ENCODE results near the gene WWOX.

Gene WWOX

DNA sequence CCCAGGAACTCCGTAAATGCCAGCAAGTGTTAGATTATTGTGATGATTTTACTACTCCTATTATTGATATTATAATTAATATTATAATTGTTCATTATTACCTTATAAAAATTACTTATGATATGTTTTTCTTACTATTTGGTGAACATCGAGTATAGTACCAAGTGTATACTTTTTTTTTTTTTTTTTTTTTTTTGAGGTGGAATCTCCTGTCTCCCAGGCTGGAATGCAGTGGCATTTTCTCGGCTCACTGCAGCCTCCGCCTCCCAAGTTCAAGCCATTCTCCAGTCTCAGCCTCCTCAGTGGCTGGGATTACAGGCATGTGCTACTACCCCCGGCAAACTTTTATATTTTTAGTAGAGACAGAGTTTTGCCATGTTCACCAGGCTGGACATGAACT is 347.0 kb downstream of the WWOX start:
- POLR2A ChIA-PET, result no interaction called here
- CTCF ChIA-PET, result no interaction called here

DNA sequence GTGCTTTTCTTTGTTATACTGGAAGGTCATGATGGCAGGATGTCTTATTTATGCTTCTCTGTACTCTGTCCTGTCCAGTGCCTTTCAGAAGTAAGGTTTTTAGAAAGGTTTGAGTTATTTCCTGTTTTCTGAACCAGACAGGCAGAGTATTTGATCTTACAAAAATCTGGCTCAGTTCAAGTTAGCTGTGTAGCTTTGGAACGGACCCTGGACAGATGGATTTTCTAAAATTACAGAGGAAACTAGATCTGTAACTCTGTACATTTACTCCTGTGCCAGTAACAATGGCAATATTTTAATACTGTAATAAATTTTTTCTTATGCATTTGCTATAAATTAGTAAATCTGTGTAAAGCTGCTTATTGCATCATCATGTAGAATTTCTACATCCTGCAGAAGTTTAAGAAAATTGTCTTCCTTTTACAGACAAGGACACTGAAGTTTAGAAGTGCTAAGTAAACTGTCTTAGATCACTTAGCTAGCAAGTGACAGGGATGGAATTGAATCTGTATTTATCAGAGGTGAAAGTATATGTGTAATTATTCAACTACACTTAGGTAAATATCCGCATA is 347.6 kb downstream of the WWOX start:
- CTCF ChIA-PET, result no interaction called here
- no peak for DNase-seq (ENCODE audit: low read depth, low spot score)
- TF ChIP-seq, protein P1, sequence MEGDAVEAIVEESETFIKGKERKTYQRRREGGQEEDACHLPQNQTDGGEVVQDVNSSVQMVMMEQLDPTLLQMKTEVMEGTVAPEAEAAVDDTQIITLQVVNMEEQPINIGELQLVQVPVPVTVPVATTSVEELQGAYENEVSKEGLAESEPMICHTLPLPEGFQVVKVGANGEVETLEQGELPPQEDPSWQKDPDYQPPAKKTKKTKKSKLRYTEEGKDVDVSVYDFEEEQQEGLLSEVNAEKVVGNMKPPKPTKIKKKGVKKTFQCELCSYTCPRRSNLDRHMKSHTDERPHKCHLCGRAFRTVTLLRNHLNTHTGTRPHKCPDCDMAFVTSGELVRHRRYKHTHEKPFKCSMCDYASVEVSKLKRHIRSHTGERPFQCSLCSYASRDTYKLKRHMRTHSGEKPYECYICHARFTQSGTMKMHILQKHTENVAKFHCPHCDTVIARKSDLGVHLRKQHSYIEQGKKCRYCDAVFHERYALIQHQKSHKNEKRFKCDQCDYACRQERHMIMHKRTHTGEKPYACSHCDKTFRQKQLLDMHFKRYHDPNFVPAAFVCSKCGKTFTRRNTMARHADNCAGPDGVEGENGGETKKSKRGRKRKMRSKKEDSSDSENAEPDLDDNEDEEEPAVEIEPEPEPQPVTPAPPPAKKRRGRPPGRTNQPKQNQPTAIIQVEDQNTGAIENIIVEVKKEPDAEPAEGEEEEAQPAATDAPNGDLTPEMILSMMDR (IDR thresholded peaks at IDR 0.05; ENCODE audit: insufficient read depth, low read length, missing control alignments), result no peak
- no peak overlapping the region for H3K4me3 ChIP-seq (ENCODE audit: low read depth, low read length)
- POLR2A ChIA-PET, result no interaction called here

More for the DNA sequence above, 347.0 kb downstream of the WWOX start:
- no peak for DNase-seq (ENCODE audit: low read depth, low spot score)
- TF ChIP-seq, protein P1 (IDR thresholded peaks at IDR 0.05; ENCODE audit: insufficient read depth, low read length, missing control alignments), result no peak
- H3K4me3 ChIP-seq (ENCODE audit: low read depth, low read length), result no peak overlapping the region

DNA sequence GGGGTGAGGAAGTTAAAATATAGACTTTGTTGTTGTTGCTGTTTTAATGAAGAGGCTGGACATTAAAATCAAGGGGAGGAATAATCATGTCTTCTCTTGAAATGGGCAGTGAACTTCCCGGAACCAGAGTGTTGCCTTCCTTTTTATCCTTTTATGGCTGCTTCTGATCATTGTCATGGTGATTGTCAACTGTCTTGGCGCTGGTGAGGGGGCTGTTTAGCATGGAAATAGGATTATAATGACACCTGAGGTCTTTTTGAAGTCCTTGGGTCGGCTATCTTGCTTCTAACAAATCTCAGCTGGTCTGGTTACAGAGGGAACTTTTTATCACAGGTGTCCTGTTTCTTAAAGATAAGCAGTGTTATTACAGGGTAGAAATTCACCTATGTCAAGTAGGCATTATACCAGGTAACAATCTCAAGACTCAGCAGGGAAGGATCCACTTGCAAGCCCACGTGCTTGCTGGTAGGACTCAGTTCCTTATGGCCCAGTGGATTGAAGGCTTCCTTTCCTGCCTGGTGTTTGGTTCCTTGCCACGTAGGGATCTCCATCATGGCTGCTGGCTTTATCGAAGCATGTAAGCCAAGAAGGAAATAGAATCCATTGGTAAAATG is 349.3 kb downstream of the WWOX start:
- DNase-seq (ENCODE audit: low read depth, low spot score), result no peak
- ChIA-PET CTCF (no interaction called here), POLR2A (no interaction called here)
- no peak overlapping the region for H3K4me3 ChIP-seq (ENCODE audit: low read depth, low read length)
- TF ChIP-seq, protein P1 (IDR thresholded peaks at IDR 0.05; ENCODE audit: insufficient read depth, low read length, missing control alignments), result no peak

DNA sequence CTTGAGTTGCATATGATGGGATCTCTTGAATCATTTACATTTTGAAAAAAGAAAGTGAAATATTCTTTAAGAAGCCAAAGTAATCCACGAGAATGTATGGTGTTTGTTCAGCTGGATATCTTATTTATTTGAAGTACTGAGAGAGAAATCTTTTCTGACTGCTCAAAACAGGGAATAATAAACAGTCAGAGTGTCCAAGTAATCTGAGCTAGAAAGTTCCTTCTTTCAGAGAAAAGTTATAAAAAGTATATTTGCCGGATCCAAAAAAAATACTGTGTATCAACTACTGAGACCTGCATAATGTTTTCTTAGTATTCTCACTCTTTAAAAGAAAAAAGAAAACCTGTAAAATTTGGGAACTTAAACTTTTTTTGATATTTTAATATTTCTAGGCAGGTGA is 350.8 kb downstream of the WWOX start:
- TF ChIP-seq, protein P1 (IDR thresholded peaks at IDR 0.05; ENCODE audit: insufficient read depth, low read length, missing control alignments), result no peak
- POLR2A ChIA-PET, result no interaction called here
- no peak overlapping the region for H3K4me3 ChIP-seq (ENCODE audit: low read depth, low read length)
- DNase-seq (ENCODE audit: low read depth, low spot score), result no peak
- CTCF ChIA-PET, result no interaction called here

DNA sequence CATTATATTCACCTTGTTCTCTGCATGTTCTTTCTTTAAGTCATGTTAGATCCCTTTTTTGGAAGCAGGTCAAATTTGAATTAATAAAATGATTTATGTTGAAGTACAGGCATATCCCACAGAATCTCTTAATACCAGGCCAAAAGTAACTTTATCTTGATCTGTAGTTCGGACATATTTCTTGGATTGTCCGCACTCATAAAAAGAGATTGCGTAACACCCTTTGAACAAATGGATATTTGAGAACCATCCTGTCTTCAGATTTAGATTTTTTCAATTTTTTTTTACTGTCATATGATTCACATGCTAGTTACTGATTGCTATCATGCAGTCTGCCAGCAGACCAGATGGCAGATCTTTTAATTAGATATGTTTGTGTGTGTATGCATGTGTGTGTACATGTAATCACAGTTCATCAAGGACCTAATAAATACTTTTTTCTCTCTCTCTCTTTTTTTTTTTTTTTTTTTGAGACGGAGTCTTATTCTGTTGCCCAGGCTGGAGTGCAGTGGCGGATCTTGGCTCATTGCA is 352.6 kb downstream of the WWOX start:
- POLR2A ChIA-PET, result no interaction called here
- TF ChIP-seq, protein P1 (IDR thresholded peaks at IDR 0.05; ENCODE audit: insufficient read depth, low read length, missing control alignments), result no peak
- CTCF ChIA-PET, result no interaction called here
- no peak for DNase-seq (ENCODE audit: low read depth, low spot score)
- H3K4me3 ChIP-seq (ENCODE audit: low read depth, low read length), result no peak overlapping the region

DNA sequence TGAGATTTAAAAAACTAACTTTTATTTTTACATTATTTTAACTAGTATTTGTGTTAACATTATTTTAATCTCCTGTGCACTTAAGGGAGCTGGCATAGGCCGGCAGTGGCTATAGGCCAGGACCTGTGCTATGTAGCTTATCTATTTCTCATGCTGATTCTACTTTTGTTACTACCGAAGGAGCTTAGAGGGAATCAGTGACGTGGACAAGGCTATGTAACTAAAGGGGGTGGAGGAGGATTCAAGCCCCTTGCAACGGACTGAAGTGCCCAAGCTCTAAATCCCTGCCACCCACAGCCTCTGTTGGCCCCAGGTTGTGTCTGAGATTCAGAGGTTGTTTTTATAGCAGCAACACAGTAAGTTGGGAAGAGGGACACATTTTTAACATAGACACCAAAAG is 356.4 kb downstream of the WWOX start:
- TF ChIP-seq, protein P1 (IDR thresholded peaks at IDR 0.05; ENCODE audit: insufficient read depth, low read length, missing control alignments), result no peak
- DNase-seq (ENCODE audit: low read depth, low spot score), result no peak
- ChIA-PET POLR2A (no interaction called here), CTCF (no interaction called here)
- H3K4me3 ChIP-seq (ENCODE audit: low read depth, low read length), result no peak overlapping the region

All from AG04449 (cell line).